GM23248 (cell line): ENCODE data around the gene TGFBR1.

Experiments used
- EZH2 ChIP-seq: fragments of 200-600 bp; sonication (generic); IDR thresholded peaks from 2 replicates; pipeline ENCODE4 v1.6.1; 2018; ENCODE audit warnings: antibody characterized with exemption, mild to moderate bottlenecking; ENCODE audit not compliant: insufficient read depth, poor library complexity, severe bottlenecking
- EZH2phosphoT487 ChIP-seq: fragments of 200-600 bp; sonication (generic); IDR thresholded peaks from 2 replicates; pipeline ENCODE4 v1.6.1; 2018; ENCODE audit warnings: antibody characterized with exemption, moderate library complexity, mild to moderate bottlenecking, low read depth; ENCODE audit not compliant: insufficient read depth

DNA sequence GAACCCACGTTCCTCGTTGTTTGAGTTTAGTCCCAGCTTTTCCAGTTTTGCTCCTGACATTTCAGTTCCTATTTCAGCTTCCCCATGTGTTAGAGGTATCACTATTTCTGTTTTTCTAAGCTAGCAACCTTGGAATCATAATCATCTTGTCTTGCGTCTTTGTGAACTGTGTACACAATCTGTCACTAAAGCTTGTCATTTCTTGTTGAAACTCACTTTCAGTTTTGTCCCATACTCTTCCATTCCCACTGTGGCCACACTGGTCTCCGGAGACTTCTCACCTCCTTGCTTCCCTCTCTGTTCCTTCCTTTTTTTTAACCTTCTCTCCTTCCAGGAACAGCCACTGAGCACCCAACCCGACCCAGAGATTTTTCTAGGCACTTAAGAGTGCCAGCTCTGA is 36.9 kb downstream of the TGFBR1 start:
- TF ChIP-seq EZH2phosphoT487 (no peak), EZH2 (no peak)
